ENCODE measurements around the gene CAMTA1.
"Not testable (repeated sequence)": the region's sequence is repeated elsewhere in the genome, so short reads cannot be mapped to it uniquely, and the experiment has no call there.

Gene CAMTA1

DNA sequence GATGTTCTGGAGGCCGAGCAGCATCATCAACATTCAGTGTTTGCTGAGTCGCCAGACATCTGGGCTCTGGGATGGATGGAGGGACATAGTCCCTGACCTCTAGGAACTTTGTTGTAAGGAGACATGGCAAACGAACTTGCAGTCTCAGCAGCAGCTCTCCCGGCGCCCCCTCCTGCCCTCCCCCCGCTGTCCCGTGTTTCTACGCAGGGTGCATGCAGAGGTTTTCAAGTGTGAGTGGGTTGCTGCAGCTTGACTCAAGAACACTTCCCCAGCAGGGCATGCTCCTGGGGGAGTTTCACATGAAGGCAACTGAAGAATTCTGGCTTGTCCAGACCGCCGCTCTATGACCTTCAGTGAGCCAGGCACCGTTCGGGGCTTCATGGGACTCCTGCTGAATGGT is 121.9 kb downstream of the CAMTA1 start:
- DNase-seq (ENCODE audit: low spot score), result no peak
- FAIRE-seq, result no peak

- FAIRE-seq, result no peak
- no peak for DNase-seq (ENCODE audit: low spot score)
Measured at GRCh38 chr1:6907676-6908434, 122.6 kb downstream of the CAMTA1 start.

GRCh38 chr1:6909401-6909800 is 124.1 kb downstream of the CAMTA1 start:
- DNase-seq (ENCODE audit: low spot score) (no peak), FAIRE-seq (no peak)

- DNase-seq (ENCODE audit: low spot score) (no peak), FAIRE-seq (no peak)
Measured at GRCh38 chr1:6909857-6910256, 124.6 kb downstream of the CAMTA1 start.

DNA sequence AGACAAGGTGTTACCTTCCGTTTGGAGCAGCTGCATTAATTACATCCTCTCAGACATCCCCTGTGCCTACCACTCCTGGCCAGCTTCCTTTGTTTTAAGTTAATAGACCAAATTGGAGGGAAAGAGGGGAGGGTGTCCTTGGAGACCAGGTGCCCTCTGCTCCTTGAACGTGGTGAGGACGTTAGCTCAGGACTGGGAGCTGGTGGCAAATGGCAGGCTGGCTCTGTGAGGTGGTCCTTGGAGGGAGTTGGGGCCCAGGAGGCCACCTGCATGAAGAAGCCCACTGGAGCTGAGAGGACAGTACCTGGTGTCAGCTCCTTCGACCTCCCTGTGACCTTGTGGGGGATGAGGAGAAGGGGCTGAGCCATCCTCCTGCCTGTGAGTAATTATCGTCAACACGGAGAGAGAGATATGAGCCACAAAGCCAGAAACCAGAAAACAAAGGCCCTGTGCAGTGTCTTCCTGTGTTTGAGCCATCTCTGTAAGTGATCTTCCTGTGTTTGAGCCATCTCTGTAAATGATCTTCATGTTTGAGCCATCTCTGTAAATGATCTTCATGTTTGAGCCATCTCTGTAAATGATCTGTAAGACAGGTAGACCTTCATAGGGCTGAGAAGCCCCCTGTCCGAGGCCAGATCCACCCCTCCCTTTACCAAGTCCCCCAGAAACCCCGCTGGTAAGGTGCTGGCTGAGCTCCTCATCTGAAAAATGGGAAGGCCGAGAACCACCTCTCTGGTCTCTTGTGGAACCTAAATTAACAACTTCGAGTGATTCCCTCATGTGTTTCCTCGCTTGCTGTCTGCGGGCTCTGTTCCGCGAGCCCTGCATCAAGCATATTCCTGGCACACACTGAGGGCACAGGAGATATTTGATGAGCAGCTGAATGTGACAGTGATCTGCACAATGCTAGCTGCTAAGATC is 126.0 kb downstream of the CAMTA1 start:
- FAIRE-seq (no peak), DNase-seq (ENCODE audit: low spot score) (no peak)

DNA sequence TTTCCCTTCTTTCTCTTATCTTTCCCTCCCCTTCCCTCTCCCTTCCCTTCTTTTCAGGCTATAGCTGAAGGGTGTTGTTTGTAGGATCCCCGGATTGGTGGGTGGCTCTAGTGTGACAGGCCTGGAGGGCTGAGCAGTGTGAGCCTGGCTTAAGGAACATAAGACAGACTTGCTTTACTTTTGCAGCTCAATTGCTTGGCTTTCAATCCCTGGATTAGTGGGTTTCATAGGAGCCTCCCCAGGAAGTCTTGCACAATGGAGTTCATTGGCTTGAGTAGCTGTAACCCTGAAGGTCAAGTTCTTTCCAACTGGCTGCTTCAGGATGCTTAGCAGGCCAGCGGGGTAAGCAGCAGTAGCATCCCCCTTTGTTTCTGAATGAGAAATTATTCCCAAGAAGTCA is 126.7 kb downstream of the CAMTA1 start:
- DNase-seq (ENCODE audit: low spot score), result no peak

DNA sequence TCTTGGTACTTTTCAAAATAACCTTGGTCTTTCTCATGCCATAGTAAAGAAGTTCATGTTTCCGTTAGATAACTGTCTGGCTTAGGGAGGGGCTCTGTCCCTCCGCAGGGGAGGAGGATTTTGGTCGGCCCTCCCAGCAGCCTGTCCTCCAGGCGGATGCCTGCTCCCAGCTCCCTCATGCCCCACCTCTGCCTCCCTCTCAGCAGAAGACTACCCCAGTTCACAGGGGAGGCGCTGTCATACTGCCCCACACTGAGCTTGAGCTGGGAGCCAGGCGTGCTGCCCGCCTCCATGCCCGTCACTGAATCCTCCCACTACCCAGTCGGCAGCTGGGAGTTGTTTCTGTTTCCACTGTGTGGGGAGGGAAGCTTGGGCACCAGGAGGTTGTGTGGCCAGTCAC is 127.3 kb downstream of the CAMTA1 start:
- FAIRE-seq, result no peak
- no peak for DNase-seq (ENCODE audit: low spot score)

More for the DNA sequence above, 126.7 kb downstream of the CAMTA1 start:
- no peak for FAIRE-seq

DNA sequence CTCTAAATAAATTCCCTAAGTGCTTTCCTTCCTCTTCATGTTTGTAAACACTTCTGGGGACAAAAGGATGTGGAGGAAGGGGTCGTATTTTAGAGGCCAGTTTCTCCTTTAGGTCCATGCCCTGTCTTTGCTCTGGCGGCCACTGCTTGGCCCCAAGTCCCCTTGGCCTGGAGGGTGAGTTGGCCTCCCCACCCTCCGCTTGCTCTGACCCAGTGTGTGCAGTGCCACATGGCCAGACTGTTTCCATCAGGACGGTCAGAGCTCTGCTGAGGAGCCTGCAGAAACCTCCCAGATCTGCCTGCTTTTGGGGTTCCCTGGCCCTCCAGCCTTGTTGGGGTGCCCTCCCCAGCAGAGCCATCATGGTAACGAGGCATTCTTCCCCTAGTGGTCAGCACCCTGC is 127.8 kb downstream of the CAMTA1 start:
- DNase-seq (ENCODE audit: low spot score) (no peak), FAIRE-seq (no peak)

- FAIRE-seq, result no peak
Measured at GRCh38 chr1:6914706-6915105, 129.5 kb downstream of the CAMTA1 start.

GRCh38 chr1:6915999-6916565 is 130.8 kb downstream of the CAMTA1 start:
- DNase-seq (ENCODE audit: low spot score) (no peak), FAIRE-seq (no peak)

More at GRCh38 chr1:6914706-6915105, 129.5 kb downstream of the CAMTA1 start:
- DNase-seq (ENCODE audit: low spot score), result no peak

GRCh38 chr1:6917067-6917466 is 131.8 kb downstream of the CAMTA1 start:
- DNase-seq (ENCODE audit: low spot score), result no peak
- no peak for FAIRE-seq

DNA sequence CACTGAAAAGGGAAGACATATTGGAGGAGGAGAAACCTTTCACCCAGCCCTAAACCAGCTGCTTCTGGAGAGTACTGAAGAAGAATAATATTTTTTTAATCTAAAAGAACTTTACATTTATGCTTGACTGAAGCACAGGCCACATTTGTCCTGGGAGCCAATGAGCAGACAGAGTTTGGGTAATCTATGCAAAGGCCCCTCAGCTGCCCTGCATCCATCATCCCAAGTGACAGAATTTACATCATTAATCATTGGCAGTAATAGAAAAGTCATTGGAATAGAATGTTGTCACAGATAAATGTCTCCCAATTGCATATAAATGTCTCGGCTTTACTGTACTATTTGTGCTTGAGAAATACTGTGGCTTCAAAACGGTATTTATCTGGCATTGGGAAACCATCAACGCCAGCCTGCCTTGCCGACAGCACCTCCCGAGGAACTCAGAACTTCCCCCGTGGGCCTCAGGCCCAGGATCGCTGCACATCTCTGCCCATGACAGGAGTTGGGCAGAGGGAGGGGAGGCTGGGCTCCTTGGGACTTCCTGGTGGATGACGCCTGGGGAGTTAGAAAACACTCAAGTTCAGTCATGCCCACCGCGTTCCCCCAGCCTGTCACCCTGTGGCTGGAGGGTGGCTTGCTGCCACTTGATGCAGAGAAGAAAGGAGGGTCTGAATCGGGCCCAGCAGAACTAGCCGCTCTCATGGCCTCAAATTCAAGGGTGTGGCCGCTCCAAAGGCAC is 133.1 kb downstream of the CAMTA1 start:
- DNase-seq (ENCODE audit: low spot score) (no peak), FAIRE-seq (no peak)

- no peak for DNase-seq (ENCODE audit: low spot score)
- no peak for FAIRE-seq
Measured at GRCh38 chr1:6918925-6919511, 133.8 kb downstream of the CAMTA1 start.

DNA sequence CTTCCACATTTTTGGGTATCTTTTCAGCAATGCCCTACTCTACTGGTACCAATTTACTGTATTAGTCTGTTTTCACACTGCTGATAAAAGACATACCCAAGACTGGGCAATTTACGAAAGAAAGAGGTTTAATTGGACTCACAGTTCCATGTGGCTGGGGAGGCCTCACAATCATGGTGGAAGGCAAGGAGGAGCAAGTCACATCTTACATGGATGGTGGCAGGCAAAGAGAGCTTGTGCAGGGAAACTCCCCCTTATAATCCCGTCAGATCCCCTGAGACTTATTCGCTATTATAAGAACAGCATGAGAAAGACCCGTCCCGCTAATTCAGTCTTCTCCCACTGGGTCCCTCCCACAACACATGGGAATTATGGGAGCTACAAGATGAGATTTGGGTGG is 136.3 kb downstream of the CAMTA1 start:
- FAIRE-seq; DNase-seq (ENCODE audit: low spot score): not testable (repeated sequence)

DNA sequence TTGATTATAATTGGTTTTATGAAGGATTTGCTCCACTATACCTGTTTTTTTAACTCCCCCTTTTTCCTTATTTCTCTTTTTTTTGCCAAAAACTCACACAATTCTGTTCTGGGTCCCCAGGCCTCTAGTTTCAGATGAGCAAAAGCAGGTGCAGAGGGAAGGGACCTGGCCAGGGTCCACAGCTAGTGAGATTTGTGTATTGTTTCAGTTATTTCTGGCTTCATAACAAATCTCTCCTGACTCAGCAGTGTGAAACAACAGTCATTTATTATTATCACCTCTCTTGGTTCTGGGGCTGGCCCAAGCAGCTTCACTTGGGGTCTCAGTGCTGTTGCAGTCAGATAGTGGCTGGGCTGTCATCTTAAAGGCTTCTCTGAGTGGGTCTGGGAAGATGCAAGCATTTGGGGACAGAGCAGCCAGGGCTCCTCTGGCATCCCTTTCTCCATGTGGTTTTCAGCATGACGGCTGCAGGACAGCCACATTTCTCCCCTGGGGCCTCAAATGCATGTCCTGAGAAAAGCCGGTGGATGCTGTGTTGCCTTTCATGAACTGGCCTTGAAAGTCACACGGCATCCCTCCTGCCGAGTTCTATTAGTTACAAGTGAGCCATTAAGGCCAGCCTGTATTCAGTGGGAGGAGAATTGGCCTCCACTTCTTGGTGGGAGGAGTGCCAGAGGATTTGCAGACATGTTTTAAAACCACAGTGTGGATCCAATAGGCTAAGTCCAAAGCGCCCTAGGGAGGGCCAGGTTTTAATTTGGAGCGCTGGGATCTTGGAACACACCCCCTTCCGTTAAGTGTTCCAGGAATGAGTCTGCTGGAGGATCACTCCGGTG is 137.1 kb downstream of the CAMTA1 start:
- no peak for DNase-seq (ENCODE audit: low spot score)
- no peak for FAIRE-seq

DNA sequence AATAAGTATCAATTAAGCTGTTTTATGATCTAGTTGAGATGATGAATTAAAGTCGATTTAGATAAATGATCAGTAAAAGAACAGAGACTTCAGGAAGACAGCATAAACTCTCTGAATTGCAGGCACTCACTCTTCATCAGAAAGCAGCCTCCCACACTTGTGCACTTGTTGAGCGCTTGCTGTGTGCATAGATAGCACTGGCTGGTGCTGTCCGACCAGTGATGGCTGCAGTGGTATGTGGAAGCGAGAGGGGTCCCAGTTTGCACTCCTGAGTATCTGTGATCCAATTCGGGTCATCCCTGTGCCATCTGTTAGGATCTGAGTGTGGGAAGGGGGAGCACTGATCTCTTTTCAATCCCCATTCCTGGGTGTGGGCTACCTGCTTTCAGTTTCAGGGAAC is 137.8 kb downstream of the CAMTA1 start:
- no peak for FAIRE-seq
- no peak for DNase-seq (ENCODE audit: low spot score)

DNA sequence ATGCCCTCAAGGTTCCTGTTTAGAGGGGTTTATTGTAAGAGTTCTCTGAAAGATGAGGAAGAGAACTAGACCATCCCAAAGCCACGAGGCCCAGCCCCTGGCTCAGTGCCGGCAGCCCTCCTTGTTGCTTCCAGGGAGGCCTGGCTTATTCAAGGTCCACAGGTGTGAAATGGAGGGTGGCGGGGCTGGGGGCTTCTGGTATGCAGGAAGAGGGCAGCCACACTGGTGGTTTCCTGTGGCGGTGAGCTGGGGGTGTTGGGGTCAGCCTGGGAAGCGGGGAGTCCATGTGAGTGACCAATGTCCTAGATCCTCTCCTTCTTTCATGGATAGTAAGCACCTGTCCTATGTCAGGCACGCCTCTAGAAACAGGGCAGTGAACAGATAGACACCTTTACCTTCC is 138.2 kb downstream of the CAMTA1 start:
- FAIRE-seq (no peak), DNase-seq (ENCODE audit: low spot score) (no peak)

DNA sequence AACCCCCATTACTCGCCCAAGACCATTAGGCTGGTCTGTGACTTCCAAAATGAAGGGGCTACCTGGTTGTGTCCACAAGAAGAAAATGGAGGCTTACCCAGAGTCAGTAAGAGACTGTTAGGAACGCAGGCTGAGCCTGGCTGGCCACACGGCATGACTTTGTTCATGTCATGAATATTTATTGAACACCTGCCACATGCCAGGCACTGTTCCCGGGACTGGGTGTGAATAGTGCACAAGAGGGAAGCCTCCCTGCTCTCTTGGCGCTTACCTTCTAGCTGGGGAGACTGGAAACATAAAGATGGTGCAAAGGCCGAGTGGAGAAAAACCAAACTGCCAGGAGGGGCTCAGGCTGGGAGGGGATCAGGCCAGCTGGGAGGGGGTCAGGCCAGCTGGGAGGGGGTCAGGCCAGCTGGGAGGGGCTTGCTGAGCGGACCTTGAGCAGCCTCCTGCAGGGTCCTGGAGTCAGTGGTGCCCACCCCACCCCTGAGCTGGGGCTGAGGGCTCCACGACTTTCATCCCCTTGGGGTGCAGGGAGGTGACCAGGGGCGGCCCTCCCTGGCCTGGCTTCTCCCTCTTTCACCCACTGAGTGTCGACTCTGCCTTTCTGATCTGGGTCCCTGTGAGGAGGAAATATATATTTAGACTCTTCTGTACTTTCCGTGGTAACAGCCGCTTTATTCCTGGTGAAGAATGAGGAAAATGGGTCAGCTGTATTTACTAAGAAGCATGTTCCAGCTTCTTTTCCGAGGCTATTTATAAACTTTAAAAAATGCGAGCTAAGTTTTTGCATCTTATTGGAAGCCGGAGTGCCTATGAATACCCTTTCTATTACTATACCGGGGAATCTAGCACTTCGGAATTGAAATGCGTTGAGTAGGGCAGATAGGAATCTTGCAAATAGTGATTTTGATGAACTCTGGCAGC is 139.0 kb downstream of the CAMTA1 start:
- DNase-seq (ENCODE audit: low spot score) (no peak), FAIRE-seq (no peak)

GRCh38 chr1:6924891-6925290 is 139.6 kb downstream of the CAMTA1 start:
- DNase-seq (ENCODE audit: low spot score) (no peak), FAIRE-seq (no peak)
